ENCODE measurements around the gene RHO.
"Not testable (repeated sequence)": the region's sequence is repeated elsewhere in the genome, so short reads cannot be mapped to it uniquely, and the experiment has no call there.

Gene RHO

DNA sequence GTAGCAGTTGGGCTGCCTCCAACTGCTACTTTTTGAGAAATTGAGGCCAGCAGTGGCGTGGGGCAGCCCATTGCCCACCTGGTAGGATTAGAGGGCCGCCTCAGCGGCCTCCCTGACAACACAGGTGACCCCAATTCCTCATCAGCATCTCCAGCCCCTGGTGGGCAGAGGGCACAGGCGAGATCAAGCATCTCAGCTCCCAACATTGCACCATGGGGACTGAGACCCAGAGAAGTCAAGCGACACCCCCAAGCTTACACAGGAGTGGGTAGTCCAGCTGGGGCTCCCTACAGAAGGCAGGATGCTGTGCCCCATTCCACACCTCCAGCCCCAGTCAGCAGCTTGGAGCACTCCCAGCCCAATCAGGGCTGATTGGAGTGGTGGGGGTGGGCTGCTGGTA lies 14.3 kb downstream of the RHO start:
- DNase-seq (ENCODE audit: low read depth in 2 of 2, low spot score in 1 of 2) = no peak

DNA sequence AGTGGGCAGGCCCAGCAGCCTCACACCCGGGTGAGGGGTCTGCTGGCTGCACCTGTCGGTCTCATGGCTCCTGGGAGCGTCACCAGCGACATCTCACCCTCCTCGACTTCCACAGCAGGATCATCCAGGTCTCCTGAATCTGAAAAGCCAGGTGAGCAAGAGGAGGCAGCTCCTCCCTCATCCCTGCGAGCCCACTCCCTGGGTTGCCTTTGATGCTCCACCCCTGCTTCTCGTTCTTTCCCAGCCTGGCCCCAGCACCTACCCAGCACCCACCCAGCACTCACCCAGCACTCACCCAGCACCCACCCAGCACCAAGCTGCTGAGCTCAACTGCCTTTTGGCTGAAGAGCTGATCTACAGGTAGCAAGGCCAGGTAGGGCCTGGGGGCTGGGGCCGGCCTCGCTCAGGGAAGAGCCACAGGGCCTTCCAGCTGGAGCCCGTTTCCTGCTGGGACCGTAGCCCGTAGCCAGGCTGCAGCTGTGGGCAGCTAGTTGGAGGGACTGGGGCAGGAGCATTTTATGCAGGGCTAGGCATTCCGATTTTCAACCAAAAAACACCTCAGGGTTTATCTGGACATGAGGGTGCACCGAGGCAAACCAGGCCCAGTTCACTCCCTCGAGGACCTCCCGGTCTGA lies 14.8 kb downstream of the RHO start, which contains the start of gene H1-8:
TSS of gene H1-8 (plus strand) at position 20 of the 635 bp plus-strand sequence. CDS start at position 64, 44 bp downstream.
- no peak for DNase-seq (ENCODE audit: low read depth in 2 of 2, low spot score in 1 of 2)

DNA sequence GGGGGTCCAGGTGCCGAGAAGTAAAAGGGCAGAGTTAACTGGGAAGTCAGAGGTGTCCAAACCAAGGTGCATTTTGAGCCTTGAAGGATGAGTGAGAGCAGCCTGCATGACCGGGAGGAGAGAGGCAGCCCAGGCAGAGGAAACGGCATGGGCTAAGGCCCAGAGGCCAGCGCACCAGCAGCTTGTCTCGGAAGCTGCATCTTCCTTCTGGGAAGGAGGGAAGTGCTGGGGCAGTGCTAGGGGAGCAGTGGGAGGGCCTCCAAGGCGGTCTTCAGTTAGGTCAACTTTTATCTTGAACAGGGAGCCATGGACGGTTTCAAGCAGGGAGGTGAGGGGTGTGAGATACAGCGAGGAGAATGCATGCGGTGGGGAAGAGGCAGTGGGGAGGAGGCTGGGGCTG lies 15.6 kb downstream of the RHO start:
- no peak for DNase-seq (ENCODE audit: low read depth in 2 of 2, low spot score in 1 of 2)

DNA sequence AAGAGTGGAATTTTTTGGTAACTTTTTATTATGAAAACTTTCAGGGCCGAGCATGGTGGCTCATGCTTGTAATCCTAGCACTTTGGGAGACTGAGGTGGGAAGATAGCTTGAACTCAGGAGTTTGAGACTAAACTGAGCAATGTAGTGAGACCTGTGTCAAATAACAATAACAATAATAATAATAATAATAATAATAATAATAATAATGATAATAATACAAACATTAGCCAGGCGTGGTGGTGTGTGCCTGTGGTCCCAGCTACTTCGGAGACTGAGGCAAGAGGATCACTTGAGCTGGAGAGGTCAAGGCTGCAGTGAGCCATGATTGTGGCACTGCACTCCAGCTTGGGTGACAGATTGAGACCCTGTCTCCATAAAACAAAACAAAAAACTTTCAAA lies 17.5 kb downstream of the RHO start:
- DNase-seq (ENCODE audit: low read depth in 2 of 2, low spot score in 1 of 2) = not testable (repeated sequence)

DNA sequence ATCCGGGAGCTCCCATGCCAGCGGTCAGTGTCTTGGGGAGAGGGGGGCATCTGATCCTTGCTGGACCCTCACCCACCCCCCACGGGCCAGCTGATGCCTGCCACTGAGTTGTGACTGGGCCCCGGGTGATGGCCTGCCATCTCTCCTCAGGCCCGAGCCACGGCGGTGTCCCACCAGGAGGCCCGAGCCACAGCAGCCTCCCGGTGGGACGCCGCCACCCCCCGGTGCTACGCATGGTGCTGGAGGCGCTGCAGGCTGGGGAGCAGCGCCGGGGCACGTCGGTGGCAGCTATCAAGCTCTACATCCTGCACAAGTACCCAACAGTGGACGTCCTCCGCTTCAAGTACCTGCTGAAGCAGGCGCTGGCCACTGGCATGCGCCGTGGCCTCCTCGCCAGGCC lies 18.8 kb downstream of the RHO start:
- no peak for DNase-seq (ENCODE audit: low read depth in 2 of 2, low spot score in 1 of 2)

DNA sequence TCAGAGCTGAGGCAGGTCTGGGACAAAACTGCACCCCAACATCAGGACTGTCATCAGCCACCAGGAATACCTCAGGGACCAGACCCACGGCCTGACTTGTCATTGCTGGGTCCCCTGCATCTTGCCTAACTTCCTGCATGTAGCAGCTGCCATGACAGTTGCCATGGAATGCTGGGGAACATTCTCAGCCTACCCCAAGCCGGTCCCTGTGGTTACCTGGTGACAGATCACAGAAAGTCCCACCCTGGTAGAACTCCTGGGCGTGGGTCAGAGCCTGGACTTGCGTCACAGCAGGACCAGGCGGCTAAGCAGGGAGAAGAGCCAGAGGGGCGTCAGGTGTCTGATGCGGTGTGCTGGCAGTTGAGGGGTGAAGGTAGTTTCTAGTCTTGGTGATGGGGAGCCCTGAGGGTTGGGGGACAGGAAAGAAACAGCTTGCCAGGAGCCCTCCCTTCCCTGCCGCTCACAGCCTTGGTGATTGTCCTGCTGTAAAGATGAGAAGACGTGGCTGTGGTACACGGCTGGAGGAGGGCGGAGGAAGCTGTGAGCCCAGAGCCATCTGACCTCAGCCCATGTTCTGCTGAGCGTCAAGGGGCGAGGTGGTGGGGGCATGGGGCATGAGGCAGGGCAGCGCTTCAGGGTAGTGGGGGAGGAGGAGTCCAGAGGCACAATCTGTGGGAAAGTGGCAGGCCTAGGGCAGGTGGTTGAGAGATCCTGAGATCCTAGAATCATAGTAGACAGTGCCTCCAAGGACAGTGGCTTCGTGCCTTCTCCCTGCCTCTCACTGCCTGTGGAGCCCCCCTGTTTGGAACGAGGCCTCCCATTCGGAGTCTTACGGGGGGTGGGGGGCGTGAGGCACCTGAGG lies 19.9 kb downstream of the RHO start:
- DNase-seq (ENCODE audit: low read depth in 2 of 2, low spot score in 1 of 2) = no peak

DNA sequence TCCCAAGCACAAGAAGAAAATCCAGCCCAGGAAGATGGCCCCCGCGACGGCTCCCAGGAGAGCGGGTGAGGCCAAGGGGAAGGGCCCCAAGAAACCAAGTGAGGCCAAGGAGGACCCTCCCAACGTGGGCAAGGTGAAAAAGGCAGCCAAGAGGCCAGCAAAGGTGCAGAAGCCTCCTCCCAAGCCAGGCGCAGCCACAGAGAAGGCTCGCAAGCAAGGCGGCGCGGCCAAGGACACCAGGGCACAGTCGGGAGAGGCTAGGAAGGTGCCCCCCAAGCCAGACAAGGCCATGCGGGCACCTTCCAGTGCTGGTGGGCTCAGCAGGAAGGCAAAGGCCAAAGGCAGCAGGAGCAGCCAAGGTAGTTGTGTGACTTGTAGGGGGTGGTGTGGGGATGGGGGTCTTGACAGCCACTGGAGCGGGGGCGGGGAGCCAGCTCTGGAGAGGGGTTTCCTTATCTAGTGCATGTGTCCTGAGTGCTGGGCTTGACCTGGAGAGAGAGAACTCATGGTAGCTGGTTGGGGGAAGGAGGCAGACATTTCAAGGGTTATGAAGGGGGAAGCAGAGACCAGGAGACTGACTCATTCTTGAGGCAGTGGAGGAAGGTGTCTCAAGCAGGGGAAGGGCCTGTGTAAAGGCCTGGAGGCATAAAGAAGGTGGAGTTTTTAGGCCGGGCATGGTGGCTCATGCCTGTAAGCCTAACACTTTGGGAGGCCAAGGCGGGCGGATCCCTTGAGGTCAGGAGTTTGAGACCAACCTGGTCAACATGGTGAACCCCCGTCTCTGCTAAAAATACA lies 20.8 kb downstream of the RHO start:
- DNase-seq (ENCODE audit: low read depth in 2 of 2, low spot score in 1 of 2) = no peak

DNA sequence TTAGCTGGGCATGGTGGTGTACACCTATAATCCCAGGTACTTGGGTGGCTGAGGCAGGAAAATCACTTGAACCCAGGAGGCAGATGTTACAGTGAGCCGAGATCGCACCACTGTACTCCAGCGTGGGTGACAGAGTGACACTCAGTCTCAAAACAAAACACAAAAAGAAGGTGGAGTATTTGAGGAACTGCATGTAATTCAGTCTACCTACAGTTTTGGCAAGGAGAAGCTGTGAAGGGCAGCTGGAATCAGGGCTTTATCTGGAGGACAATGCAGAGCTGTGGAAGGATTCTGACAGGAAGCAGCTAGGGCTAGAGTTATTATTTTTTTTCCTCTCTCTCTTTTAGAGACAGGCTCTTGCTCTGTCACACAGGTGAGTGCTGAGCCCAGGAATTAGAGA lies 21.4 kb downstream of the RHO start:
- no peak for DNase-seq (ENCODE audit: low read depth in 2 of 2, low spot score in 1 of 2)

DNA sequence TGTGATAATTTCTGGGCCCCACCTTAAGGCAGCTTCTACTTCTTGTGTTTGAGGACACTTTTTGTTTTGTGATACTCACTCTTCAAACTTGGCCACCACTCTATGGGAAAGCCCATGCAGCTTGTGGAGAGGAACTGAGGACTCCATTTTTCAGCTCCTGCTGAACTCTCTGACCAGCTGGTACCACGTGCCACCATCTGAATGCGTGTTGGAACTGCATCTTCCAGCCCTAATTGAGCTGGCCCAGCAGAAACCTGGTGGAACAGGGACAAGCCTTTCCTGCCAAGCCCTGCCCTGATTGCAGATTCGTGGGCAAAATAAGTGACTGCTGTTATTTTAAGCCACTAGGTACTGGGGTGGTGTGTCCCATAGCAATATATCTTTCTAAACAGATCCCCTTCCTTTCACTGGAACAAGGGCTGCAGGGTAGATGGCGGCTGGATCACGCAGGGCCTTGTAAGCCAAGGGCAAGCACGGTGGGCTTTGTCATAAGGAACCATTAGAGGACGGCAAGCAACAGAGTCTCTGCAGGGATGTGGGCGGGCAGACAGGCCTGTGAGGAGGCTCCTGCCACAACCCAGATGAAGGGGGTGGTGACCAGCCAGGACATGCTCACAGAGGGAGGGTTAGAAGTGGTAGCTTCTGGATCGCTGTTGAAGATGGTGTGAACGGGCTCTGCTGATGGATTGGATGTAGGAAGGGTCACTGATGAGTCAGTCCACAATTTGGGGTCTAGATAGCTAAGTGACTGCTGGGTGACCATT lies 24.0 kb downstream of the RHO start:
- DNase-seq (ENCODE audit: low read depth in 2 of 2, low spot score in 1 of 2) = no peak

DNA sequence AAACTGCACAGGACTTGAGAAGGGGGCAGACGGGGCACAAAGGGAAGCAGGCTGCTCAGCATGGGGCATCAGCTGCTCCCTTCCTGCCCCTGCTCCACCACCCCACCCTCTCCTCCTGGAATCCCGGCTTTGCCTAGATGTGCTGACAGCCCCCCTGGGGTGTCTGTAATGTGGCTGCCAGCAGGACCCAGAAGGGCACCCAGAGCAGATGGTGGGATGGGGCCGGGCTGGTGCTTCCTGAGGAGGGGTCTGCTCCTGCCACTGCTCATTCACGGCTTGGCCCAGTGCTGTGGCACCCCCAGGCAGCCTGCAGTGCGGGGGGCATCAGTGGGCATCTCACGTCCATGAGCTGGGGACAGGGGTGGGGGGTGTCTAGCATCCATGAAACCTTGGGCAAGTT lies 24.7 kb downstream of the RHO start:
- no peak for DNase-seq (ENCODE audit: low read depth in 2 of 2, low spot score in 1 of 2)

DNA sequence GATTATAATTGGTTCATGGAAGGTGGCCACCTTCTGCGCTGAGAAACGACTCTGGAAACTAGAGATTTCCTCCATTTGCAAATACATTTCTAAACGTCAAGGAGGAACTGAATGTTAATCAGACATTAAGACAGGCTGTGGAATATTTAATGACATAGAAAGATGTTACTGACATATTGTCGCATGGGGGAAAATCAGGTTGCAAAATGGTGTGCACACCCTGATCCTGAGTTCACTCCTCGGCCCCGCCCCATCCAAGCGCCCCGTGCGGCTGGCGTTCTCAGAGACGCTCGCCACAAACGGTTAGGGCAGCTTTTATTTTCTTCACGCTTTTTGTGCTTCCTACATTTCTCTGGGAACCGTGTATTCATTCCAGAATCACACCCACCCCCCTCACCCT lies 25.3 kb downstream of the RHO start:
- DNase-seq (ENCODE audit: low read depth in 2 of 2, low spot score in 1 of 2) = no peak

DNA sequence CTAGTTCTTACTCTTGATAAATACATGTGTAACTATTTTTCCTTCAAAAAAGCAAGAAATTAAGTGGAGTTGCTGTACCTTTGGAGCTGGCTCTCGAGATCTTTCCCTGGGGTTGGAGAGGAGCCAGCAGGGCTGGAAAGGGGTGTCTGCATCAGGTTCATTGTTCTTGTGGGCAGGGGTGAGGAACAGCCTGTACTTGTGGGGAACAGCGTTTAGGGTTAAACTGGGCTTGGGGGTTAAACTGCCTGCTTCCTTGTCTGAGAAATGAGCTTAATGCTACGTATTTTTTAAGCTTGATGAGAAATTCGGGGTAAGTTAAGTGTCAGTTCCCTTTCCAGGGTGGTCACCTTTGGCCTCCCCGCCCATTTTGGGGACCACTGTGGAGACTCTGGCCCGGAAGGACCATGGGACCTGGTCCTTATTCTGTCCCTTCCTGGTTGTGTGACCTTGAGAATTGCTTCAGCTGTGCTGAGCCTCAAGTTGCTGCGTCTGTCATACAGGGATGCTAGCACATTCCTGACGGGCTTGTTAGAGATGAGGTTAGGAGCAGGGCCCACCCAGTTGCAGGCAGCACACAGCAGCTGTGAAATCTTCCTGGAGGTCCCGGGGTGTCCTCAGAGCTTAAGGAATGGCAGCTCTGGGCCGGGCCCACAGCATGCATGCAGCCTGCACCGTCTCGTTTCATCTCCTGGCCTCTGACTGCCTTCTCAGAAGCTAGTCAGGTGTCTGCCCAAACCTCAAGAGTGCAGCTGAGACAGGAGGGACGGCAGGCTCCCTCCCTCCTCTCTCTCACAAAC lies 26.1 kb downstream of the RHO start:
- DNase-seq (ENCODE audit: low read depth in 2 of 2, low spot score in 1 of 2) = no peak

DNA sequence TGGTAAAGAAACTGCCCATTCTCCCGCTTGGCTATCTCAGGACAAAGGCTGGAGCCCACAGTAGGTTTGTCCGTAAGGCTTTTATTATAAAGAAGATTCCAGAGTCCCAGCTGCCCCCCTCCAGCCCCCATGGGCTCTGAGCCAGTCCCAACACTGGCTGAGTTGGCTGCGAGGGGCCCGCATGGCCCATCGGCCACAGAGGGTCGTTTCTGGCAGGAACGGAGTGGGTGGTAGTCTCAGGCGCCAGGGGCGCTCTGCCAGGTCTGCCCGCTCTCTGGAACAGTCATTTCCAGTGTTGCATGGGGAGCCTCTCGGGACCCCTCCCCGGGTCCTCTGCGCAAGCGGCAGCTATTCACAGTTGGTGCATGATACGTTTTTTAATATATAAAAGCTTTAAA lies 26.7 kb downstream of the RHO start:
- DNase-seq (ENCODE audit: low read depth in 2 of 2, low spot score in 1 of 2) = no peak

DNA sequence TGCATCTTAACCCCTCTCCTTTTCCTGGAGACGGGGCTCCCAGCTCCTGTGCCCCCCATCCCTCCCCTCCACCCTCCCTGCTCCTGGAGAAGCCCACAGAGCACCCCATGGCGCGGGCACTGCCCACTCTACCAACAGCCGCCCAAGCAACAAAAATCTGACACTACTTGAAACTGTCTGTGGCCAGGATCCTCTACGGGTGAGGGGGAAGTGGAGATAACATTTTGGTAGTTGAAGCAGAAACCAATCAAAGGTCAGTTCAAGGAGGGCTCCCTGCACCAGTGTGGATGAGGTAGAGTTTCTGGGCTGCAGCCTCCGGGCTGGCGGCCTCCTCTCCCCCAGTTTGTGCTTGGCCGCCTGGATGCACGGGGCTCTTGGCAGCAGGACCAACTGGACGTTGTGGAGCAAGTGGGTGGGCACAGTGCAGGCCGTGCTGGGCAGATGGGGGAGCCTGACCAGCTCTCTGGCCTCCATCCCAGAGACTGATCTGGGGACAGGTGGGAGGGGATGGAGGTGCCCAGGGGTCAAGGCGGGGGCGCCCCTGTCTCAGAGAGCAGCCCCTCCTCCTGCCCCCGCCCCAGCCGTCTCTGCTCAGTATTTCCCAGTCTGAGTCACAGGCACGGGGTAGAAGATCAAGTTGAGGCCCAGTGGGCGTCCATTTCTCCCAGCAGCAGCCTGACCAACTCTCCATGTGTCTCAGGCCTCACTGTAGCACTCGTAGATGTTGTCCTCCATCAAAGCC lies 27.3 kb downstream of the RHO start:
- DNase-seq (ENCODE audit: low read depth in 2 of 2, low spot score in 1 of 2) = no peak

DNA sequence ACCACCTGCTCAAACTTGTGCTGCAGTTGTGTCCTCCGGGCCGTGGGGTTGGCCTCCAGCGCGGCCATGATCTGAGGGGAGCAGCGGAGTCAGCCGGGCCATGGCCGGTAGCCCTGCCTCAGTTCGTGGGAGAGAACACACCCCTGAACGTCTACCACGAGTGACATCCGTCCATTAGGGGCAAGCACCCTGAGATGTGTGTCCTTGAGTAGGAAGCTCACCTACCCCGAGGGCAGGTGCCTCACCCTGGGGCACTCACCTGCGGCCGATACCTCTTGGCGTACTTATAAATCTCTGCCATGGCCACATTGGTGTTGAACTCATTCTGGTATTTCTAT lies 27.9 kb downstream of the RHO start:
- DNase-seq (ENCODE audit: low read depth in 2 of 2, low spot score in 1 of 2) = no peak

DNA sequence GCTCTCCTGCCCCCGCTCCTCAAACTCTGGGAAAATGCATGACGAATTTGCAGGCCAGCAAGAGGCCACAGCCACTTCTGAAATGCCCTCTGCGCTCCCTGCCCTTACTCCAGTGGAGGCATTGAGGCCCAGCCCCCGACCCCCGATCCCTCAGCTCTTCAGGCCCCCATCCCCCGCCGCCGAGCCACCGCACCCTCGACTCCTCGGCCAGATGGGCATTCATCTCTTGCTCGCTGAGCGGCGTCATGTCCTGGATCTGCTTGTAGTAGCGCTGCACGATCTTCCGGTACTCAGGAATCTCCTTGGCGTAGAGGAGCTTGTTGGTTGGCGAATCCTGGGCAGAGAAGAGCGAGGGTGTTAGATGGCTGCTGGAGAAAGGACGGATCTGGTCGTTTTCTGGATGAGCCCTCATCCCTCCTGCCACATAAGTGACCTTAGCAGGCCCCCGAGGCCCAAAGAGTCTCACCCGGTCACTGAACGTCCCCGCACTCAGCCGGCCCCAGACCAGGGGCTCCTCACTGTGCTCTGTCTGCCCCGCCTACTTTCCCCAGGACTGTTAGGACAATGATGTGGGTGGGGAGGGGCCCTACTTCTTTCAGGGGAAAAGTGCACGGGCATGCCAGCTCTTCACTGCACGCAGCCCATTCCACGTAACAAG lies 28.6 kb downstream of the RHO start:
- DNase-seq (ENCODE audit: low read depth in 2 of 2, low spot score in 1 of 2) = no peak

DNA sequence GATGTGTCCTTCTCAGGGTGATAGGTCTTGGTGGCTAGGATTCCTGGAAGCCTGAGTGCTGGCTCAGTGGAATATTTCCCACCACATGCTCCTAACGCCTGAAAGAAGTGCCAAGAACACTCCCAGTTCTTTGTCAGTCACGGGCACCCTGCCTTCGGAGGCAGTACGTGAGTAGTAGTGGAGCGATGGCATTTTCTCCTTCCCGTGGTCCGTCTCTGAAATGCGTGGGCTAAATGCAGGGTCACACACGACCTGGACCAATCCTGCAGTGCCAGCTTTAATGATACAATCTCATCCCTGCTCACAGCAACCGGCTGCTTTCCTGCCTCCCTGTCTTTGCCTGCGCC lies 29.1 kb downstream of the RHO start:
- DNase-seq (ENCODE audit: low read depth in 2 of 2, low spot score in 1 of 2) = no peak

DNA sequence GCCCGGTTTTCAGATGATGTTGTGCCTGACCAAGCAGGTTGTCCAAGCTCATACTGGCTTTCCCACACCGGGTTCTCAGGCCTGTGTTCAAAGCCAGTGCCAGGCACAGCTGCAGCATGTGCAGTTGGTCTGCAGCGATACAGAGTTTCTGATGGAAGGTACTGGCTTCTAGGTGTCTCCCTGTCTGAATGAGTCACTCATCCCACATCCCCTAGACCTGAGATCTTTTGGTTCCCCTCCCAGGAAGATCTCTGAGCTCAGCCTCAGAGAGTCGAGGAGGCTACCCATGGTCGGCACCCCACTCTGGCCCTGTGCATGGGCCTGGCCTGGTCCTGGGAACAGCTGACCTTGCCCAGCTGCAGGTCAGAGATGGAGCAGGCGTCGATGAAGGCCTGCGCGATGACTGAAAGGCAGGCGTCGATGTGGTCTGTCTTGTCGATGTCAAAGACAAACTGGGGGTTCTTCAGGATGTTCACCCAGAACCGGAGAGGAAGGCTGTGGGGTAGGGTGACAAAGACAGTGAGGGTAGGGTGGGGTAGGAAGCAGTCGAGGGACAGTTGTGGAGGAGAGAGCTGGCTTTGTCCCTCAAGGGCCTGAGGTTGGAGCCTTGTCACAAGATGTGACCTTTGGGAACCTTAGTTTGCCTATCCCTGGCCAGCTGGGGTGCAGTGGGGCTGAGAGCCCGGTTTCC lies 29.8 kb downstream of the RHO start:
- no peak for DNase-seq (ENCODE audit: low read depth in 2 of 2, low spot score in 1 of 2)
